Measurements from ENCODE around the gene SNX1.

Gene SNX1

DNA sequence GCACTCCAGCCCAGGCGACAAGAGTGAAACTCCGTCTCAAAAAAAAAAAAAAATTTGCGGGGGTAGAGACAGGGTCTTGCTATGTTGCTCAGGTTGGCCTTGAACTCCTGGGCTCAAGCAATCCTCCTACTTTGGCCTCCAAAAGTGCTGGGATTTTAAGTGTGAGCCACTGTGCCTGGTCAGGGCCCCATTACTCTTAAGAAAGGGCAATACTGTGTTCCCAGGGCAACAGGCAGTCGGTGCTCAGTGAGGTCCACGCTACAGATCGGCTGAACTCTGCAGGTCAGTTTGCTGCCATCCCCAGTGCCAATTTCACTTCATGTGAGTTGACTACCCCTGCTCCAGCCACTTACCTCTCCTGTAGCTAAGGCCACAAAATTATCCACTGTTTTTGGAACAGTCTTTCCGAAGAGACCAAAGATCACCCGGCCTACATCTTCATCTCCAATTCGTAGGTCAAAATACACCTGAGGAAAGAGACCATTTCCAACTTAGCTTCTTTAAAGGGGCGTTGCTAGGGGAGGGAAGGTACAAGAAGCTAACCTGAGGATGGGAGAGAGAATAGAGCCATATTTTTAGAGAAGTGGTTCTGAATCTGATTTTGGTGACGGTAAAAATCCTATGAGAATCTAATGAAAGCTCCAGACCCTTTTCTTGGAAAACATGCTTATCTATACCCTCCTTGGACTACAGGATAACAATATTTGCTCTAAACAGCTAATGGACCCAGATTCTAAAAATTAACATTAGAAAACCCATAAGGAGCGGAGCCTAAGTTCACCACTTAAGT, 66.1 kb downstream of the SNX1 start:
- no peak for TF ChIP-seq FOXP2 (optimal IDR thresholded peaks at IDR 0.05; ENCODE audit: borderline replicate concordance, extremely low read depth, extremely low read length, insufficient read depth)
- TF ChIP-seq REST (IDR thresholded peaks at IDR 0.05; ENCODE audit: insufficient read depth in 1 of 2, low read depth in 2 of 2, low read length in 2 of 2) = no peak
- TF ChIP-seq SIN3A (IDR thresholded peaks at IDR 0.05; ENCODE audit: borderline replicate concordance, insufficient read depth, low read length) = no peak
- no peak for TF ChIP-seq TAF1 (IDR thresholded peaks at IDR 0.05; ENCODE audit: borderline replicate concordance, insufficient read depth, low read length)
- no peak; the same call in 1 of the 2 replicates for TF ChIP-seq POLR2AphosphoS5 (IDR thresholded peaks at IDR 0.05; ENCODE audit: low read depth, low read length)

DNA sequence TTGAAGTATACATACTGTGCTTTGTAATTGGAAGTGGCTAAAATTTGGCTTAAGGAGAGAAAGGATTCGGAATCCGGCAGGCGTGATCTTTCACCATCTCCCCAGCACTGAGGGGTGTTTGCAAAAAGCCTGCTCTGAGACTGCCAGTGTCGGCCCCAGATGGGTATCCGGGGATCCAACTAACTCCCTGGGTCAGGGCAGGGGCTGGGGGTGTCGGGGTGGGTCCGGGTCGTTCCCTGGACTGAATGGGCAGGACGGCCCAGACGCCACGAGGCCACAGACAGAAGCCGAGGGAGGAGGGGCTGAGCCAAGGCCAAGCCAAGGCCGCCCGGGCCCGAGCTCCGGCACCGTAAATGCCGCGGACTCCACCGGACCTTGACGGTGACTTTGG, 66.7 kb downstream of the SNX1 start:
- TF ChIP-seq SIN3A (IDR thresholded peaks at IDR 0.05; ENCODE audit: borderline replicate concordance, insufficient read depth, low read length) (no peak), TAF1 (IDR thresholded peaks at IDR 0.05; ENCODE audit: borderline replicate concordance, insufficient read depth, low read length) (no peak), FOXP2 (optimal IDR thresholded peaks at IDR 0.05; ENCODE audit: borderline replicate concordance, extremely low read depth, extremely low read length, insufficient read depth) (no peak), POLR2AphosphoS5 (IDR thresholded peaks at IDR 0.05; ENCODE audit: low read depth, low read length) (no peak), REST (IDR thresholded peaks at IDR 0.05; ENCODE audit: insufficient read depth in 1 of 2, low read depth in 2 of 2, low read length in 2 of 2) (no peak)

GRCh38 chr15:64162869-64163658, 67.3 kb downstream of the SNX1 start, which contains the start of gene PPIB:
TSS of gene PPIB (minus strand) at chr15:64163022. CDS start at chr15:64162986, 36 bp downstream.
- TF ChIP-seq POLR2AphosphoS5 (IDR thresholded peaks at IDR 0.05; ENCODE audit: low read depth, low read length) = peak; percentile 97
- peak; percentile 76 for TF ChIP-seq FOXP2 (optimal IDR thresholded peaks at IDR 0.05; ENCODE audit: borderline replicate concordance, extremely low read depth, extremely low read length, insufficient read depth)
- TF ChIP-seq REST (IDR thresholded peaks at IDR 0.05; ENCODE audit: insufficient read depth in 1 of 2, low read depth in 2 of 2, low read length in 2 of 2) = peak; percentile 35 to 47; a peak in 1 of 4 replicates
- TF ChIP-seq TAF1 (IDR thresholded peaks at IDR 0.05; ENCODE audit: borderline replicate concordance, insufficient read depth, low read length) = peak; percentile 90
- peak; percentile 86; the same call in 1 of the 2 replicates for TF ChIP-seq SIN3A (IDR thresholded peaks at IDR 0.05; ENCODE audit: borderline replicate concordance, insufficient read depth, low read length)

DNA sequence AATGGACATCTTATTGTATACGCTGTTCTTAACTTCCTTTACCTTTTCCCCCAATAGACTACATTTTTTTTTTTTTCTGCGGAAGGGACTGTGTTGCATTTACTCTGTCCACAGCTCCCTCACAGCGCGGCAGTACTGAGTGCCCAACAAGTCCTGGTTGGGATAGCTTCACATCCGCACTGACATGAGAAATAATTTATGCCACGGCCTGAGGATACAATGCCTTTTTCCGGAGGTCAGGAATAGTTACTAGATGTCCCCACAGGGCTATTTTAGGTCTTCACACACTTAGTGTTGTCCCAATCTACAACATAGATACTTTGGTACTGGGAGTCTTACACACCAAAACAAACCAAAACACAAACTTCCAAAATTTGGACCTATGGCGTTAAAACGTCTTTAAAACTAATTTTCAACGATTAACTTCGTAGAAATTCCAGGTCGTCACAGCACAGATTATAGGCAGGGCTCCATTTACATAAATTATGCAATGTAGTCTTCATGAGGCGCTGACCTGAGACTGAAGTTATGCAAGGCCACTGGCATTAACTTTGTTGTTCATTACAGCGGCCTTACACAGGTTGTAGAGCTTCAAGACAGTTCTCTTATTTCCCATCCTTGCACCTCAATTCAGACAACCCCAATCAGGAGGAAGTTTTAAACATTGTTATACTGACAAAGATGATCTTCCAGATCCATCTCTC, 68.0 kb downstream of the SNX1 start:
- TF ChIP-seq FOXP2 (optimal IDR thresholded peaks at IDR 0.05; ENCODE audit: borderline replicate concordance, extremely low read depth, extremely low read length, insufficient read depth) = no peak
- TF ChIP-seq SIN3A (IDR thresholded peaks at IDR 0.05; ENCODE audit: borderline replicate concordance, insufficient read depth, low read length) = no peak
- TF ChIP-seq REST (IDR thresholded peaks at IDR 0.05; ENCODE audit: insufficient read depth in 1 of 2, low read depth in 2 of 2, low read length in 2 of 2) = no peak
- no peak for TF ChIP-seq POLR2AphosphoS5 (IDR thresholded peaks at IDR 0.05; ENCODE audit: low read depth, low read length)
- TF ChIP-seq TAF1 (IDR thresholded peaks at IDR 0.05; ENCODE audit: borderline replicate concordance, insufficient read depth, low read length) = no peak

Data from PFSK-1 (cell line).